ENCODE measurements around the gene RHO. TPM values are rescaled to one million over a fixed set of nuclear protein-coding genes. Genes with fewer than 3 reads are reported as not detected.
"Not testable (repeated sequence)": the region's sequence is repeated elsewhere in the genome, so short reads cannot be mapped to it uniquely, and the experiment has no call there.

Gene RHO
- total RNA-seq, 1 donor from 2014 or later: not detected

DNA sequence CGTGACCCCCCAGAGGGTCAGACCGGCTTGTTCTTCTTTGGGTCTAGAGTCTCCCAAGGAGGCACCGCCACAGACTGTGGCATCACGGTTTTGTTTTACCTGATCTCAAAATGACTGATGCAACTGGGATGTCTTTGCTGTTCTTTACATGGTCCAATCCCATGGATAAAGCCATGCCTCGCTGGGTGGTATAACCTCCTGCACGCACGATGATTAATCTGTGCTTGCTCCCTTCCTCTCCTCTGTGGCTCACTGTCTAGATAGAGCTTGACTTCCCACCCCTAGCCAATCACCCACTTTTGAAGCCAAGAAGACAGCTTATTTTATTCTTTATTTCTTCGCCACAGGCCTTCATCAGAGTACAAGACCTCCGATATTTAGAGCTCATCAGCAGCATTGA, 36.6 kb upstream of the RHO start:
- H3K36me3 ChIP-seq: peaks cover 18% of the 10 kb centered on the region
- H3K4me3 ChIP-seq: no peak overlapping the region
- intact Hi-C loops (cut with micrococcal nuclease): loop anchor here (5.0 kb wide), 1 partner anchor 116 kb away; the partner anchor contains the start of gene PLXND1
- H3K9me3 ChIP-seq (replicated peaks): no peaks in the 10 kb centered on the region
- no peaks in the 10 kb centered on the region for H3K27me3 ChIP-seq (ENCODE audit: low read depth)
- peaks cover 52% of the 10 kb centered on the region for H3K4me1 ChIP-seq
- H3K27ac ChIP-seq (replicated peaks): no peak overlapping the region
- no peak for TF ChIP-seq CTCF (IDR thresholded peaks at IDR 0.05; ENCODE audit: borderline replicate concordance)
- DNase-seq: no peak

- H3K36me3 ChIP-seq: peaks cover 18% of the 10 kb centered on the region
- peaks cover 52% of the 10 kb centered on the region for H3K4me1 ChIP-seq
- no peaks in the 10 kb centered on the region for H3K27me3 ChIP-seq (ENCODE audit: low read depth)
- TF ChIP-seq CTCF (IDR thresholded peaks at IDR 0.05; ENCODE audit: borderline replicate concordance): no peak
- DNase-seq: no peak
- intact Hi-C loops (cut with micrococcal nuclease): loop anchor here (5.0 kb wide), 1 partner anchor 115 kb away; the partner anchor contains the start of gene PLXND1
- no peak overlapping the region for H3K4me3 ChIP-seq
- no peaks in the 10 kb centered on the region for H3K9me3 ChIP-seq (replicated peaks)
- H3K27ac ChIP-seq (replicated peaks): no peak overlapping the region
Measured at GRCh38 chr3:129492691-129493090, 35.7 kb upstream of the RHO start.

GRCh38 chr3:129493206-129493605, 35.2 kb upstream of the RHO start:
- H3K9me3 ChIP-seq (replicated peaks): no peaks in the 10 kb centered on the region
- peaks cover 18% of the 10 kb centered on the region for H3K36me3 ChIP-seq
- H3K27me3 ChIP-seq (ENCODE audit: low read depth): no peaks in the 10 kb centered on the region
- TF ChIP-seq CTCF (IDR thresholded peaks at IDR 0.05; ENCODE audit: borderline replicate concordance): no peak
- no peak for DNase-seq
- peaks cover 57% of the 10 kb centered on the region for H3K4me1 ChIP-seq
- intact Hi-C loops (cut with micrococcal nuclease): loop anchor here (5.0 kb wide), 1 partner anchor 114 kb away; the partner anchor contains the start of gene PLXND1
- no peak overlapping the region for H3K27ac ChIP-seq (replicated peaks)
- no peak overlapping the region for H3K4me3 ChIP-seq

GRCh38 chr3:129494499-129494898, 33.9 kb upstream of the RHO start:
- intact Hi-C loops (cut with micrococcal nuclease): loop anchor here (5.0 kb wide), 1 partner anchor 113 kb away; the partner anchor contains the start of gene PLXND1
- H3K27ac ChIP-seq (replicated peaks): peak overlapping the region; percentile 85

DNA sequence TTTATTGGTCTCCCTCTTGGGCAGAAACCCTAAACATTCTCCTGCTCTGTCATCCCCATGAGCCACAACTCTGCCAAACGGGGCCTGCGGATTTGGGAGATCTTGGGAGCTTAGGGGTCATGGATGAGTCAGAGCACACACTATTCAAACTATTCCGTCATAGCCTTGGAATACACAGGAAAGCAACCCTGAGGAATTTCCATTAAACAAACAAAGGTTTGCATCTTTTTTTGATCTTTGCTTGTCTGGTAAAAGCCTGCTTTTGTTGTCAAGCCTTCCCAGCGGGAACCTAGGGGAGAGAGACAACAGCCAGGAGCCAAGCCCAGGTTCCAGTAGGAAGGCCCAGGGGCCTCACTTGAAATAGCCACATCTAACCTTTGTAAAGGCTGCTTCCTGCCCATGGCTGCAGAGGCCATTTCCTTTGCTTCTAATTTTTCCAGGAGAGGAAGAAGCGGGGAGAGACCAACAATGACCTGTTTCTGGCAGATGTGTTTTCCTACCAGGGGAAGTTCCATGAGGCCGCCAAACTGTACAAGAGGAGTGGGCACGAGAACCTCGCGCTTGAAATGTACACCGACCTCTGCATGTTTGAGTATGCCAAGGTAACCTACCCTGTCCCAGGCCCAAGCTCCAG, 33.3 kb upstream of the RHO start:
- H3K4me3 ChIP-seq; H3K27me3 ChIP-seq (ENCODE audit: low read depth); intact Hi-C loops (cut with micrococcal nuclease); DNase-seq; H3K9me3 ChIP-seq (replicated peaks): not testable (repeated sequence)
- Histone ChIP-seq H3K27ac (replicated peaks) (peak overlapping the region; percentile 85), H3K36me3 (peaks cover 18% of the 10 kb centered on the region), H3K4me1 (peaks cover 74% of the 10 kb centered on the region)

More at GRCh38 chr3:129494499-129494898, 33.9 kb upstream of the RHO start:
- Histone ChIP-seq H3K36me3 (peaks cover 18% of the 10 kb centered on the region), H3K4me1 (peaks cover 70% of the 10 kb centered on the region)
- not testable (repeated sequence) for DNase-seq; H3K9me3 ChIP-seq (replicated peaks); H3K27me3 ChIP-seq (ENCODE audit: low read depth); H3K4me3 ChIP-seq

DNA sequence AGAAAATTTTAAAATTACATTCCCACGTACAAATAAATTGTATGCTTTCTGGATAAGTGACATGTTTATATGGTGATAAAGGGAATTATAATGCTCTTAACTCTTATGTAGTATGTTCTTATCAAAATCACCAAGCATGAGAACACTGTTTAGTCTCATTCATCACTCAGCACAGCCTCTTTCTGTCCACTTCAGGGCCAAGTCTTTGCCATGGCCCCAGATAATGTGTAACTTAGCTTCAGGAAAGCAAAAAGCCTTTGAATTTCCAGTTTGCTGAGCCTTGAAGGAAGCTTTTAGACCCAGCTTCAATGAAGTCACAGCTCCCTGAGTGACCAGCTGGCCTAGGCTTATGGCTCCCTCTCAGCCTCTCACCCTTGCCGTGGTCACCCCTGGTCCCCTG, 30.6 kb upstream of the RHO start:
- intact Hi-C loops (cut with micrococcal nuclease); DNase-seq; H3K36me3 ChIP-seq; H3K9me3 ChIP-seq (replicated peaks); H3K27me3 ChIP-seq (ENCODE audit: low read depth); H3K4me3 ChIP-seq: not testable (repeated sequence)
- Histone ChIP-seq H3K27ac (replicated peaks) (peak overlapping the region; percentile 88), H3K4me1 (peaks cover 91% of the 10 kb centered on the region)

- DNase-seq; H3K36me3 ChIP-seq; H3K27me3 ChIP-seq (ENCODE audit: low read depth); intact Hi-C loops (cut with micrococcal nuclease); H3K4me3 ChIP-seq; H3K9me3 ChIP-seq (replicated peaks): not testable (repeated sequence)
- peak overlapping the region; percentile 88 for H3K27ac ChIP-seq (replicated peaks)
- H3K4me1 ChIP-seq: peaks cover 97% of the 10 kb centered on the region
Measured at GRCh38 chr3:129498603-129499488, 29.6 kb upstream of the RHO start.

- Histone ChIP-seq H3K27ac (replicated peaks) (peak overlapping the region; percentile 88), H3K4me1 (peaks cover 96% of the 10 kb centered on the region)
- intact Hi-C loops (cut with micrococcal nuclease): loop anchor here (10.0 kb wide), 1 partner anchor 55 kb away; no protein-coding TSS in a partner anchor
- H3K27me3 ChIP-seq (ENCODE audit: low read depth); H3K36me3 ChIP-seq; H3K4me3 ChIP-seq; H3K9me3 ChIP-seq (replicated peaks): not testable (repeated sequence)
- DNase-seq: peak; percentile 43
Measured at GRCh38 chr3:129499604-129500333, 28.7 kb upstream of the RHO start.
